KG1 (cell line): ENCODE measurements around the gene ADM5.

Experiments used
- DNase-seq: peaks from one replicate; lab custom pipeline; 2025; lab: John Stamatoyannopoulos, UW

ADM5 gene, protein sequence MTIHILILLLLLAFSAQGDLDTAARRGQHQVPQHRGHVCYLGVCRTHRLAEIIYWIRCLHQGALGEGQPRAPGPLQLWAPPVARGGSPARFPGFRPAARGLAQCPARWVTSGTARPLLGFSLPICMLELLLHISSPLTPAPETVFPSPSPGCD

DNA sequence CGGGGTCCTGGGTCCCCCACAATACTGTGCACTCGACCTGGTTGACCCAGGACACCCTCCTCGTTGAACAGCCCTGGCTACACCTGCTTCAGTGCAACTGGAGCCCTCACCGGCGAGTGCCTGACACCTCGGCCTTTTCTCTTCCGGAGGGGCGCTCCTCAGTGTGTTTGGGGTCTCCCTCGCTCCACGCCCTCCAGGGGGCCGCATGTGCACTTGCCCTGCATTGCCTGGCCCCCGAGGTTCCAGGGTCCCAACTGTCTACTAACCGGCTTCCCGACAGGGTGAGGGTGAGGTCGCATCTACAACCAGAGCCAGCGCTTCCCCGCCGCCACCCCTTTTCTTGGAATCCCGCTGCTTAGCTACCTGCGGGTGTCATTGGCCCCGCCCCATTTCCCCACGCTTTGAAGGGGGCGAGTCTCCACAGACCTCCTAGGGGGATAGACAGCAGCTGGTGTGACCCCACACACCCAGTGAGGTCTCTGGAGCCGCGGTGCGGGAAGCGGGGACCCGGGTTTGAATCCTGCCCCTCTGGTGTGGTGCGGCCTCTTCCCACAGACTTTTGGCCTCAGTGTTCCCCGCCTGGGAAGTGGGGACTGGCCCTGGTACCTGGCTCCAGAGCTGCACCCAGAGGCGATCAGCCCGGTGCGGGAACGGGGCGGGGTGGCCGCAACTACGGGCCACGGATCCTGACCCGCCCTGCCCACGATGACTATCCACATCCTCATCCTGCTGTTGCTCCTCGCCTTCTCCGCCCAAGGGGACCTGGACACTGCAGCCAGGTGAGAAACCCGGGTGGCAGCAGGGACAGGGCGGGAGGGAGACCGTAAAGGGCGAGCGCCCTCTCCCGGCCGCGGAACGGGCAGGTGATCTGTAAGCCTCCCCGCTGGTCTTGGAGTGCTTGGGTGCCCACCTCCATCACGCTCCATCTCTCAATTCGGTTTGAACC, at the start of gene ADM5:
ADM5 (plus strand) TSS at position 462 of the 946 bp plus-strand sequence; CDS start at position 706, 244 bp downstream.
- no peak for DNase-seq

DNA sequence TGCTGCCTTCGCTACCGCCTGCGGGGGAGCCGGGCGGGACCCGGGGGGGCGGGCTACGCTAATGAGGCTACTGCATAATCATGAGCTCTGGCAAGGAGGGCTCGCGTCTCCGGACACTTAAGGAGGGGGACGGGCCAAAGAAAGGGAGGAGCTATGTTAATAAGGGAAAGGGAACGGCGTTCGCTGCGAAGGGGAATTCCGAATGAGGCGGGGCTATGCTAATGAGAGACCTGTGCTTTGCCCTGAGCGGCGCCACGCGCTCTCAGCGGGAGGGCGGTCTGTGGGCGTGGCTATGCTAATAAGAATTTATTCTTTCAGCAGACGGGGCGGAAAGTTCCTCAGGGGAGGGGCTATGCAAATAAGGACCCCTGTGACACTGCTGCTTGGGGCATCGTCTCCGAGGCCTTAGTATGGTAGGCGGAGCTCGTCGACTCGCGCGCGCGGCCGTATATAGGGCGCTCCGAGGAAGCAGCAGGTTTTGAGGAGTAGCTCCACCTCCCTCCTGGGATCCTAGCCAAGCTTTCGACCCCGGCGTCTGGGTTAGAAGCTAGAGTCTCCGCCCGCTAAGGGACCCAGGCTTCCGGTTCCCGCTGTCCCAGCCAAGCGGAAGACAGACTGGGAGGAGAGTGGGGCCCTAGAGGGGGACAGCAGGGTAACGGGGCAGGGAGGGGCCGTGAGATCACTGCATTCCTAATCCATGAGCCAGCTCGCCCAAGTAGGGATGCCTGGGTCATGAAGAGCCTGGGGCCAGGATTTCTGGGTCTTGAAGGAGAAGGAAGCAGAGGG, 49.1 kb upstream of the ADM5 start, which contains the start of gene RRAS:
RRAS (minus strand) TSS at position 31 of the 786 bp plus-strand sequence. CDS start 45 bp downstream, outside the sequence.
- DNase-seq = peak; percentile 99

DNA sequence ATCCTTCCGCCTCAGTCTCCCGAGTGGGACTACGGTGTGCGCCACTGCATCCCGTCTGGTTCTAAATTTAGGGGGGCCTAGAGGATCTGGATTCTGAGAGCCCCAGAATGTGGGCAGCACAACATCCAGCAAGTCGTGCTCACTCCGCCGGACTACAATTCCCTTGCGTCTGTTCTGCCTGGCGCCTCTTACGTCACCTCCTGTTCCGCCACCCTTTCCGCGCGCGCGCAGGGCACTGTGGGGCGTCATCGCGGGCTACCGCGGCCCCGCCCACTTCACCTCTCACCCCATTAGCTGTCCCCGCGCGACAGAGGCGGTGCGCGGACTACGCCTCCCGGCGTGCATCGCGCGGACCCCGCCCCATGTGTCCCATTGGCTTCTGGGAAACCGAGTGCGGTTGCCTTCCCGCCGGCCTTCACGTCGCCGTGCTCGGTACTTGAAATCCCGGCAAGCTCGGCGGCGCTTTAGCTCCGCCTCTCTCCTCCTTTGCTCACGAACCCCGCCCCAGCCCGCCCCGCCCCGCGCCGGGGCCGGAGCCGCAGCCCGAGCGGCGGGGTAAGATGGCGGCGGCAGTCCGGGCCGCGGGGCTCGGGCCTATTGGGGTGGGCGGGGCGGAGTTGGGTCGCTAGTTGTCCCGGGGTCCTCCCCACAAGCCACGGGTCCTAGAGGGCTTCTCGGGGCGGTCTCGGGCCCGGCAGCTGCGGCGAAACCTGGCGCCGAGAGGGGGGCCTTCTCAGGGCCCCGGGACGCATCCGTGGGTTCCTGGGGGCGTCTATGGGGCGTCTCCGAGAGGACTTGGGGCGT, 47.5 kb upstream of the ADM5 start, which contains the start of gene SCAF1:
SCAF1 (plus strand) TSS at position 522 of the 804 bp plus-strand sequence. CDS start 2,818 bp downstream, outside the sequence.
- DNase-seq = peak; percentile 99

DNA sequence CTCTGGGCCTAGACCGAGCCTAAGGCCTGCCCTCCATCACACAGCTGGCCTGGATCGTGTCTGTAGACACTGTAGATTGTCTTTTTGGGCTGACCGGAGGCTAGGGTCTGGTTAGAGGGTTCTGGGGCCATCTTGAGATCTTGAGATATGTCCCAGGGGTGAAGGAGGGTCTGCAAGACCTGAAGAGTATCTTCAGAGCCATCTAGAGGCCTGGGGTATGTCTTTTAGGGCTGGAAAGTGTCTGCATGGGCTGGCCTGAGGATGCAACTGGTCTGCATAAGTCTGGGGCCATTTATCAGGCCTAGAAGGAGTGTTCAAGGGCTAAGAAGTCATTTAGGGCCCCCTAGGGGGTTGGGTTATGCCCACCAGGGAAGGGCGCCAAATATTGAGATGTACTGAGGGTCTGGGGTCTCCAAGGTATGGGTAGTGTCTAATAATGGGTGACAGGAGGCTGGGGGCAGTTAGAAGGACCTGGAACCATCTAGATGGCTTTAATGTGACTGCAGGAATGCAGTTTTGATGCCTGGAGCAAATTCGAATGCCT, 46.8 kb upstream of the ADM5 start:
- DNase-seq = no peak

DNA sequence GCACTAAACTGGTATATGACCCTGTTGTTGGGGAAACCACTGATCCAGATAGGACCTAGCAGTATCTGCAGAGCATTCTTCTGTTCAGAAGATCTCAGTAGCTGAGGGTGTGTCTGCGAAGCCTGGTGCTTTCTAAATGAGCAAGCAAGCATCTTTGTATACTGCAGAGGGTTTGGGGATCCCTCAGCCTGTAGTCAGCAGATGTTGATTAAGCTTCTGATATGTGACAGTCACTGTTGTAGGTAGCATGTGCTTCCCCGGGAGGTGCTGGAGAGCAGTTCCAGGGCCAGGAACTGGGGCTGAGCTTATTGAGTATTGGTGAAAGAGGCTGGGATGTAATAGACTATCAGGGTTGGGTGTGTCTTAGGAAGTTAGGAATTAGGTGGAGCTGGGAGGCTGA, 45.9 kb upstream of the ADM5 start:
- no peak for DNase-seq

DNA sequence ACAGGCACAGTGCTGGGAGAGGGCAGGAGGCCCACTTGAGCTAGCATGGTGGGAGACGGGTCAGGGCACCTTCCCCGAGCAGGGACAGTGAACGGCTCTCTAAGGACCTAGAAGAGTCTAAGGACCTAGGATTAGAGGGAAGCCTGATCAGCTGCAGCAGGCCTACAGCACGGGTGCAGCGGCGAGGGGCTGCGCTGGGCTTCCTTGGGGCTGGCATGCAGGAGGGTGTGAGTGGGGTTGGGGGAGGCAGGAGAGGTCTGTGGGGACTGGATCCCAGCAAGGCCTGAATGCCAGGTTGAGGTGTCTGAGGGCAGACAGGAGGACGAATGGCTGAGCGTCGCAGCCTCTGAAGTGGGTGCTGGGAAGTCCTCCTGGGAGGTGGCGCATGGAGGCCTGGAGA, 43.8 kb upstream of the ADM5 start:
- no peak for DNase-seq

DNA sequence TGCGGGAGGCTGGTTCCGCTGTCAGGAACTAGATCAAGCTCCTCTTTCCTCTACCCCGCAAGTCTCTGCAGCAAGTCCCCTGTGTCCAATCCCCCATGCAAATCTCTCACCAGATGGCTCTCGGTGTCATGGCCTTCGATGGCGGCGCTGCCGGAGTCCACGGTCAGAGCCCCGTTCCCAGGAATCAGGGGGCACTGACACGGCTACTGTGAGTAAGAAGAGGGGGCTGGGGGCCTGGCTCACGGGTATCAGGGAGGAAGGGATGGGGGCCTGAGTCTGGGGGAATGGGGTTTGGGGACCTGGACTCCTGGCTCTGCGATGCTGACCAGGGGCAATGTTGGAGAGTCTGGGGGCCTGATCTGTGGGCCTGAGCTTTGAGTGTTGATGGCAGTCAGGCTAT, 43.4 kb upstream of the ADM5 start:
- no peak for DNase-seq

DNA sequence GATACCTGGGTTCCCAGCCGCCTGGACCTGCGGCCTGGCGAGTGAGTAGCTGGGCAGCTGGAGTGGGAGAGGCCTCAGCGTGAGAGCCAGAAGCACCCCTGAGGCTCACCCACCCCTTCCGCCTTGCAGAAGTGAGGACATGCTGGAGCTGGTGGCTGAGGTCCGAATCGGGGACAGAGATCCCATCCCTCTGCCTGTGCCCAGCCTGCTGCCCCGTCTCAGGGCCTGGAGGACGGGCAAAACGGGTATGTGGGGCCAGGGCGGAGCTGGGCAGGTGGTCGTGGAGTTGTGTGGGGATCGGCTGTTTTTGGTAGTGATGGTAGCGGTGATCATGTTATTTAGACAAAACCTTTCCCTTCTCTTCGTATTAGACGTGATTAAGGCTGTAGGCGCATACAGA, 42.8 kb upstream of the ADM5 start:
- DNase-seq = no peak

DNA sequence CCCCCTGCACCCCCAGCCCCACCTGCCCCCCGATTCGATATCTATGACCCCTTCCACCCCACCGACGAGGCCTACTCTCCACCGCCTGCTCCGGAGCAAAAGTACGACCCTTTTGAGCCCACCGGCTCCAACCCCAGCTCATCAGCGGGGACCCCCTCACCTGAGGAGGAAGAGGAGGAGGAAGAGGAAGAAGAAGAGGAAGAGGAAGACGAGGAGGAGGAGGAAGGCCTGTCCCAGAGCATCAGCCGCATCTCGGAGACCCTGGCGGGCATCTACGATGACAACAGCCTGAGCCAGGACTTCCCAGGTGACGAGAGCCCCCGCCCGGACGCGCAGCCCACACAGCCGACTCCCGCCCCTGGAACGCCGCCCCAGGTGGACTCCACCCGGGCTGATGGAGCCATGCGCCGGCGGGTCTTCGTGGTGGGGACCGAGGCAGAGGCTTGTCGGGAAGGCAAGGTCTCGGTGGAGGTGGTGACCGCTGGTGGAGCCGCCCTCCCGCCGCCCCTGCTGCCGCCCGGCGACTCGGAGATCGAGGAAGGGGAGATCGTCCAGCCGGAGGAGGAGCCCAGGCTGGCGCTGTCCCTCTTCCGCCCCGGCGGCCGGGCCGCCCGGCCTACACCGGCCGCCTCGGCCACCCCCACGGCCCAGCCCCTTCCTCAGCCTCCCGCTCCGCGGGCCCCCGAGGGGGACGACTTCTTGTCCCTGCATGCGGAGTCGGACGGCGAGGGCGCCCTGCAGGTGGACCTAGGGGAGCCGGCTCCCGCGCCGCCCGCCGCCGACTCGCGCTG, 38.2 kb upstream of the ADM5 start:
- no peak for DNase-seq

DNA sequence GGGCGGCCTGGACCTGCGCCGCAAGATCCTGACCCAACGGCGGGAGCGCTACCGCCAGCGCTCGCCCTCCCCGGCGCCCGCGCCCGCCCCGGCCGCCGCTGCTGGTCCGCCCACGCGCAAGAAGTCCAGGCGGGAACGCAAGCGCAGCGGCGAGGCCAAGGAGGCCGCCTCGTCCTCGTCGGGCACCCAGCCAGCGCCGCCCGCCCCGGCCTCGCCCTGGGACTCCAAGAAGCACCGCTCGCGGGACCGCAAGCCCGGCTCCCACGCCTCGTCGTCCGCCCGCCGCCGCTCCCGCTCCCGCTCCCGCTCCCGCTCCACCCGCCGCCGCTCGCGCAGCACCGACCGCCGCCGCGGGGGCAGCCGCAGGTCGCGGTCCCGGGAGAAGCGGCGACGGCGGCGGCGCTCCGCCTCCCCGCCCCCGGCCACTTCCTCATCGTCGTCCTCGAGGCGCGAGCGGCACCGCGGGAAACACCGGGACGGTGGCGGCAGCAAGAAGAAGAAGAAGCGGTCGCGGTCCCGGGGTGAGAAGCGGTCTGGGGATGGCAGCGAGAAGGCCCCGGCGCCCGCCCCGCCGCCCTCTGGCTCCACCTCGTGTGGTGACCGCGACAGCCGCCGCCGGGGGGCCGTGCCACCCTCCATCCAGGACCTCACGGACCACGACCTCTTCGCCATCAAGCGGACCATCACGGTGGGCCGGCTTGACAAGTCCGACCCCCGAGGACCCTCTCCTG, 37.4 kb upstream of the ADM5 start:
- no peak for DNase-seq

DNA sequence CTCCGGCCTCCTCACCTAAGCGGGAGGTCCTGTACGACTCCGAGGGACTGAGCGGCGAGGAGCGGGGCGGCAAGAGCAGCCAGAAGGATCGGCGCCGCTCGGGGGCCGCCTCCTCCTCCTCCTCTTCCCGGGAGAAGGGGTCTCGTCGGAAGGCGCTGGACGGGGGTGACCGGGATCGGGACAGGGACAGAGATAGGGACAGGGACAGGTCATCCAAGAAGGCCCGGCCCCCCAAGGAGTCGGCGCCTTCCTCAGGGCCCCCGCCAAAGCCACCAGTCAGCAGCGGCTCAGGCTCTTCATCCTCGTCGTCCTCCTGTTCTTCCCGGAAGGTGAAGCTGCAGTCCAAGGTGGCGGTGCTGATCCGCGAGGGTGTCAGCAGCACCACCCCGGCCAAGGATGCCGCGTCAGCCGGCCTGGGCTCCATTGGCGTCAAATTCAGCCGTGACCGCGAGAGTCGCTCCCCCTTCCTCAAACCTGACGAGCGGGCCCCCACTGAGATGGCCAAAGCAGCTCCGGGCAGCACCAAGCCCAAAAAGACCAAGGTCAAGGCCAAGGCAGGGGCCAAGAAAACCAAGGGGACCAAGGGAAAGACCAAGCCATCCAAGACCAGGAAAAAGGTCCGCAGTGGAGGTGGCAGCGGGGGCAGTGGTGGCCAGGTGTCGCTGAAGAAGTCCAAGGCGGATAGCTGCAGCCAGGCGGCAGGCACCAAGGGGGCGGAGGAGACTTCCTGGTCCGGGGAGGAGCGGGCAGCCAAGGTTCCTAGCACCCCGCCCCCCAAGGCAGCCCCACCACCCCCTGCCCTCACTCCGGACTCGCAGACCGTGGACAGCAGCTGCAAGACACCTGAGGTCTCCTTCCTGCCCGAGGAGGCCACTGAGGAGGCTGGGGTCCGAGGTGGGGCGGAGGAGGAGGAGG, 36.6 kb upstream of the ADM5 start:
- no peak for DNase-seq

DNA sequence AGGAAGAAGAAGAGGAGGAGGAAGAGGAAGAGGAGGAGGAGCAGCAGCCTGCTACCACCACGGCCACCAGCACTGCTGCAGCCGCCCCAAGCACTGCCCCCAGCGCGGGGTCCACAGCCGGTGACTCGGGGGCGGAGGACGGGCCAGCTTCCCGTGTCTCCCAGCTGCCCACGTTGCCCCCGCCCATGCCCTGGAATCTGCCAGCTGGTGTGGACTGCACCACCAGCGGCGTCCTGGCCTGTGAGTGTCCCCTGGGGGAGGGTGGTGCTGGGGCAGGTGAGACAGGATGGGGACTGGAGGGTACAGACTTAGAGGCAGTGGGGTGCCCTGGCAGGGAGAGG, 36.0 kb upstream of the ADM5 start:
- DNase-seq = no peak

DNA sequence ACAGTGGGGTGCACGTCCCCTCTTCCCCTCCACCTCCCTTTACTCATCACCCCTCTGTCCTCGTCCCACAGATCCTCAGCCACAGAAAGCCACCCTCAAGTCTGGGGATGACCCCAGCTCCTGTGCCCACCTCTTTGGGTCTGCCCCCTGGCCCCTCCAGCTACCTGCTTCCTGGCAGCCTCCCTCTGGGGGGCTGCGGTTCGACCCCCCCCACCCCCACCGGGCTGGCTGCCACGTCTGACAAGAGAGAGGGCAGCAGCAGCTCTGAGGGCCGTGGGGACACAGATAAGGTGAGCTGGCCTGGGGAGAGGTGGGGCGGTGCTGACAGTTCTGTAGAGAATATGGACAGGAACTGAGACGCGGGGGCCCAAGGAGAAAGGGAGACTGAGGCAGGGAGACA, 34.8 kb upstream of the ADM5 start:
- no peak for DNase-seq

DNA sequence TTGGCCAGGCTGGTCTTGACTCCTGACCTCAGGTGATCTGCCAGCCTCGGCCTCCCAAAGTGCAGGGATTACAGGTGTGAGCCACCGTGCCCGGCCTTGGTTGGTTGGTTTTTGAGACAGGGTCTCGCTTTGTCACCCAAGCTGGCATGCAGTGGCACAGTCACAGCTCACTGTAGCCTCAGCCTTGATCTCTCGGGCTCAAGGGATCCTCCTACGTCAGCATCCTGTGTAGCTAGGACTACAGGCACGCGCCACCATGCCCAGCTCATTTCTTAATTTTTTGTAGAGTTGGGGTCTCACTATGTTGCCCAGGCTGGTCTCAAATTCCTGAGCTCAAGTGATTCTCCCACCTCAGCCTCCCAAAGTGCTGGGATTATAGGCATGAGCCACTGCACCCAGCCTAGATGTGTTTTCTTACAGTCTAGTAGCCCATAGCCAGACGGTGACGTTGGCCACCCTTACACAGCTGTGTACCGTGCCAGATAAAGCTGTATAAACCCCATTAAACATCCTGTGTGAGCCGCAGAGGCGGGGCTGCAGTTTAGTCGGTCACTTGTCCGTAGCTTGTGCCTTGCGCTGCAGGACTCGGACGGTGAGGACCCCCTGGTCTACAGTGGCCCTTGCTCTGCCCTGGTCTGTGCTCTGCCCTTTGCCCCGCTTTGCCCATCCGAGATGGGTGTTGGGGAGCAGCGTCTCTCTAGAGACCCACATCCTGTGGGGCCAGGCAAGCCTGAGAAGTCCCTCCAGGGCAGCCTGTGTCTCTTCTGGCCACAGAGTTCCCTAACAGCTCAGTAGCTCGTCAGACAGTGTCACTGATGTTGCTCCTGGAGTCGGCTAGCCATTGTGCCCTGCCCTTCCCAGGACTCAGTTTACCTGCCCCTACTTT, 33.6 kb upstream of the ADM5 start:
- no peak for DNase-seq

DNA sequence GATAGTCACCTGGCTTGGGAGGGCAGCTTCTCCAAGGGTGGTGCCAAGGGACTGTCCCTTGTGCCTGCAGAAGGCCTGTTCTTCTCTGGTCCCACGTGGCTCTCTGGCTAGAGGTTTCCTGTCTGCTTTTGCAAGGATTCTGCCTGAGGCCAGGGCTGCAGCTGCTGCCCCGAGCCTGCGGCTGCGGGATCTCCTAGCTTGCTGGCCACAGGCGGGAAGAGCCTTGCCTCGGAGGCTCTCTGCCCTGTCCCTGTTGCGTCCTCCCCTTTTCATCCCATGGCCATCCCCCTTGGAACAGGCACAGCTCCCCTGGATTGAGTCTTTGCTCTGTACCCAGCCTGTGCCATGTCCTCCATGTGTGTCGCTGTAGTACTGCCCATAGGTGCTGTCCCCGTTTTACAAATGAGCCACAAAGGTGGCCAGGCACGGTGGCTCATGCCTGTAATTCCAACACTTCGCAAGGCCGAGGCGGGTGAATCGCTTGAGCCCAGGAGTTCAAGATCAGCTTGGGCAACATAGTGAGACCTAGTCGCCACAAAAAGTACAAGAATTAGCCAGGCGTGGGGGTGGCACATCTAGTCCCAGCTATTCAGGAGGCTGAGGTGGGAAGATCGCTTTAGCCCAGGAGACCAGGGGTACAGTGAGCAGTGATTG, 32.8 kb upstream of the ADM5 start:
- no peak for DNase-seq

DNA sequence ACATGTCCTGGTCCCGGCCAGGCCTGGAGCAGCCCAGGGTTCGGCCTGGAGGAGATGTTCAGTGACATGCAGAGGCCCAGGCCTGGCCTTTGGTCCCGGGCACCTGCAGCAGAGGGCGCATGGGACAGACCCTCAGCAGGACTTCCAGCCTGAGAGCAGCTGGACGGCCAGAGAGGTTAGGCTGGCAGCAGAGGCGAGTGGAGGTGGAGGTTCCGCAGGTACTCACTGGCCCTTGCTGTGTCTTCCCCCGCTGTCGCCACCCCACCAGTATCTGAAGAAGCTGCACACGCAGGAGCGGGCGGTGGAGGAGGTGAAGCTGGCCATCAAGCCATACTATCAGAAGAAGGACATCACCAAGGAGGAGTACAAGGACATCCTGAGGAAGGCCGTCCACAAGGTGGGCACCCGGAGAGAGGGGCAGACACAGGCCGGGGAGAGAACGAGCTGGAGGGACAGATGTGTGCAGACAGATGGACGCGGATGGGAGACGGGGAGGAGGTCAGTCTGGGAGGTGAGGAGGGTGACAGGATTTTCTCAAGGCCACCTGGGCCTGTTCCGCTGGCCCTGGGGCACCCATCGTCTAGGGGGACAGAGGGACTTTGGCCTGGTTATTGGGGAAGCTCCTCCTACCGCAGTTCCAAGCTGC, 31.8 kb upstream of the ADM5 start:
- DNase-seq = no peak

DNA sequence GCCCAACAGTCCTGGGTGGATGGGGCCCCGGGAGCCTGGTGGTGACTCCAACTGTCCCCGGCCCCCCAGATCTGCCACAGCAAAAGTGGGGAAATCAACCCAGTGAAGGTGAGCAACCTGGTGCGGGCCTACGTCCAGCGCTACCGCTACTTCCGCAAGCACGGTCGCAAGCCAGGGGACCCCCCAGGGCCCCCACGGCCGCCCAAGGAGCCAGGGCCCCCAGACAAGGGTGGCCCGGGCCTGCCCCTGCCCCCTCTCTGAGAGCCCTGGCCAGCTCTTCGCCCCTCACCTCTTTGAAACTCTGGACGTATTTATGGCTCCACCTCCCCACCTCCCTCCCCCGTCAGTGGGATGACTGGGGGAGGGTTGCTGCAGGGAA, 31.3 kb upstream of the ADM5 start:
- no peak for DNase-seq
